ENCODE measurements around the gene SMYD4.

The SMYD4 gene

DNA sequence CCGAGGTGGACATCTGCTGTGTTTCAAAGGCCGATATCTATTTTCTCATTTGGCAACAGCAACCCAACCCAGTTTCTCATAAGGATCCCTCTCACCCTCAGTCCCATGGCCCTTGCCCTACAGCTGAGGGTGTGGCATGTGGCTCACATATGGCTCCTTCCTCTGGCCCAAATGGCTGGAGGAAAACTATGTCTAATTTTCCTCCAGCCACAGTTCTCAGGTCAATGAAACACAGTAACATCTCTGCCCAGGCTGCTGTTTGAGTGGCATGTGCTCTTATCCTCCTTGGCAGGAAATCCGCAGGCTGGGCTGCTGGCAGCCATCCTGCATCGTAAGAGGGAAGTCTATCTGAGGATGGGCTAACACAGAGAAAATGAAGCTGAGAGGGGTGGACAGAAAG, 43.8 kb downstream of the SMYD4 start:
- H3K36me3 ChIP-seq (ENCODE audit: control insufficient read depth, low read length) = peaks cover 60% of the 10 kb centered on the region
- no peaks in the 10 kb centered on the region for H3K9me2 ChIP-seq (replicated peaks; ENCODE audit: control insufficient read depth, low read length)
- peaks cover 36% of the 10 kb centered on the region for H3K4me1 ChIP-seq (ENCODE audit: control insufficient read depth, low read length)
- peaks cover 20% of the 10 kb centered on the region for H3F3A ChIP-seq (ENCODE audit: control insufficient read depth, insufficient read depth)
- no peak overlapping the region for H3K27ac ChIP-seq (ENCODE audit: low read depth, low read length)
- no peak for TF ChIP-seq EZH2phosphoT487 (IDR thresholded peaks at IDR 0.05; ENCODE audit: borderline replicate concordance, low read length)
- TF ChIP-seq, protein P1, sequence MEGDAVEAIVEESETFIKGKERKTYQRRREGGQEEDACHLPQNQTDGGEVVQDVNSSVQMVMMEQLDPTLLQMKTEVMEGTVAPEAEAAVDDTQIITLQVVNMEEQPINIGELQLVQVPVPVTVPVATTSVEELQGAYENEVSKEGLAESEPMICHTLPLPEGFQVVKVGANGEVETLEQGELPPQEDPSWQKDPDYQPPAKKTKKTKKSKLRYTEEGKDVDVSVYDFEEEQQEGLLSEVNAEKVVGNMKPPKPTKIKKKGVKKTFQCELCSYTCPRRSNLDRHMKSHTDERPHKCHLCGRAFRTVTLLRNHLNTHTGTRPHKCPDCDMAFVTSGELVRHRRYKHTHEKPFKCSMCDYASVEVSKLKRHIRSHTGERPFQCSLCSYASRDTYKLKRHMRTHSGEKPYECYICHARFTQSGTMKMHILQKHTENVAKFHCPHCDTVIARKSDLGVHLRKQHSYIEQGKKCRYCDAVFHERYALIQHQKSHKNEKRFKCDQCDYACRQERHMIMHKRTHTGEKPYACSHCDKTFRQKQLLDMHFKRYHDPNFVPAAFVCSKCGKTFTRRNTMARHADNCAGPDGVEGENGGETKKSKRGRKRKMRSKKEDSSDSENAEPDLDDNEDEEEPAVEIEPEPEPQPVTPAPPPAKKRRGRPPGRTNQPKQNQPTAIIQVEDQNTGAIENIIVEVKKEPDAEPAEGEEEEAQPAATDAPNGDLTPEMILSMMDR (IDR thresholded peaks at IDR 0.05; ENCODE audit: low read depth, low read length, poor library complexity, severe bottlenecking) = no peak
- H4K20me1 ChIP-seq (ENCODE audit: control insufficient read depth, insufficient read depth, low read depth, low read length) = no peaks in the 10 kb centered on the region
- H3K79me2 ChIP-seq (ENCODE audit: control insufficient read depth, low read length) = peaks cover 25% of the 10 kb centered on the region
- H3K4me2 ChIP-seq (ENCODE audit: low read length) = no peak overlapping the region
- no peak overlapping the region for H3K4me3 ChIP-seq (ENCODE audit: low read length)
- H3K27me3 ChIP-seq (ENCODE audit: control insufficient read depth, low read length) = no peaks in the 10 kb centered on the region
- H3K9me3 ChIP-seq (ENCODE audit: control insufficient read depth, insufficient read depth, low read length) = no peaks in the 10 kb centered on the region

DNA sequence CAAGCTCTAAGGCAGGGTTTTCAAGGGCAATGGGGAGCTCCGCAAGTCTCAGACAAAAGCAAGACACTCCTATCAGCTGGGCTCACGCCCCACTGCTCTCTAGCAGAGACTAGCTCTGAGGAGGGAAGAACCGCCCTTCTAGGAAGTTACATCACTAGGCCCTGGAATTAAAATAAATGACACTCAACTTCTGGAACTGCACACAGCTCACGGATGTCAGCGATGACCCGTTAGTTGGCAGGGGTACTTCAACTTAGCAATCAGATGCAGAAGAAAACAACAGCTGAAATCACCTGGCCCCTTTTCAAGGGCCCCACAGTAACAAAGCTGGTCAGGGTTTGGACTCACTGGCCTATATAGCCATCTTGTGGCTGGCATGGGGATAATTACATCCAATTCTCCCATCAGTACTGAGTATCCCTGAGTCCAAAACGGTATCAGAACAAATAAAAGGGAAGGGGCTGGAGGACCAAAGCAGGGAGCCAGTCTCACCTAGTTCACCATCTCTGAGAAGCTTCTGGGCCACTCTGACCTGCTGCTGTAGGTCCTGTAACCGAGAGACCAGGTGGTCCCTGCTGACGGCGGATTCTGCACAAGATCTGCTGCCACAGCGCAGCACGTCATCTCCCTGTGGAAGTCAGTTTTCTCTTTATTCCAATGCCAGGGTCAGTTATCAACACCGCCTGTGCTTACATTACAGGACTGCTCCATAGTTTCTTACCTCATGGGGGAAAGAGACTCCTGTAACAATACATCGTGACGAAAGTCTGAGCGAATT, 45.7 kb downstream of the SMYD4 start:
- H3F3A ChIP-seq (ENCODE audit: control insufficient read depth, insufficient read depth) = peaks cover 16% of the 10 kb centered on the region
- H3K27ac ChIP-seq (ENCODE audit: low read depth, low read length) = peak overlapping the region; percentile 84
- no peaks in the 10 kb centered on the region for H4K20me1 ChIP-seq (ENCODE audit: control insufficient read depth, insufficient read depth, low read depth, low read length)
- H3K27me3 ChIP-seq (ENCODE audit: control insufficient read depth, low read length) = no peaks in the 10 kb centered on the region
- H3K79me2 ChIP-seq (ENCODE audit: control insufficient read depth, low read length) = peaks cover 11% of the 10 kb centered on the region
- peak overlapping the region; percentile 43 for H3K4me3 ChIP-seq (ENCODE audit: low read length)
- H3K9me2 ChIP-seq (replicated peaks; ENCODE audit: control insufficient read depth, low read length) = no peaks in the 10 kb centered on the region
- H3K4me1 ChIP-seq (ENCODE audit: control insufficient read depth, low read length) = peaks cover 46% of the 10 kb centered on the region
- H3K36me3 ChIP-seq (ENCODE audit: control insufficient read depth, low read length) = peaks cover 71% of the 10 kb centered on the region
- no peaks in the 10 kb centered on the region for H3K9me3 ChIP-seq (ENCODE audit: control insufficient read depth, insufficient read depth, low read length)
- peak overlapping the region; percentile 61 for H3K4me2 ChIP-seq (ENCODE audit: low read length)
- TF ChIP-seq EZH2phosphoT487 (IDR thresholded peaks at IDR 0.05; ENCODE audit: borderline replicate concordance, low read length) = no peak
- TF ChIP-seq, protein P1 (IDR thresholded peaks at IDR 0.05; ENCODE audit: low read depth, low read length, poor library complexity, severe bottlenecking) = peak; percentile 82

DNA sequence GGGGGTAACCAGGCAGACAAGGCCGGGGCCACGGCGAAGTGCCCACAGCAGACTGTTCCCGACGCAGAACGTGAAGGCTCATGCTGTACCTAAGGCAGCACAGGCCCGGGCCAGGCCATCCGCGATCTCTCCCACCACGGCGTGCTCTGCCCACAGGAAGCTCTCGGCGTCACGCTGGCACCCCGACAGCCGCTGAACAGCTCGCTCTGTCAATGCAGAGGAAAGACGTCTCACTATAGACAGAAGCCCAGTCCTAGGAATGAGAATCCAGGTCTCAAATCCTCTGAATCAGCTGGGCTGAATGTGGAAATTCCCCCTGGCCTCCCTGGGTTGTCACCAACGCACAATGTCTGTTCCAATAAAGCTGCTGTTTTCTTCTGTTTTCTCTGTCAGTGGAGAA, 46.4 kb downstream of the SMYD4 start:
- no peaks in the 10 kb centered on the region for H3K9me2 ChIP-seq (replicated peaks; ENCODE audit: control insufficient read depth, low read length)
- H3K36me3 ChIP-seq (ENCODE audit: control insufficient read depth, low read length) = peaks cover 72% of the 10 kb centered on the region
- H3K27me3 ChIP-seq (ENCODE audit: control insufficient read depth, low read length) = no peaks in the 10 kb centered on the region
- peaks cover 16% of the 10 kb centered on the region for H3F3A ChIP-seq (ENCODE audit: control insufficient read depth, insufficient read depth)
- H3K4me2 ChIP-seq (ENCODE audit: low read length) = peak overlapping the region; percentile 61
- TF ChIP-seq, protein P1 (IDR thresholded peaks at IDR 0.05; ENCODE audit: low read depth, low read length, poor library complexity, severe bottlenecking) = no peak
- TF ChIP-seq EZH2phosphoT487 (IDR thresholded peaks at IDR 0.05; ENCODE audit: borderline replicate concordance, low read length) = no peak
- H3K4me1 ChIP-seq (ENCODE audit: control insufficient read depth, low read length) = peaks cover 46% of the 10 kb centered on the region
- peak overlapping the region; percentile 84 for H3K27ac ChIP-seq (ENCODE audit: low read depth, low read length)
- H4K20me1 ChIP-seq (ENCODE audit: control insufficient read depth, insufficient read depth, low read depth, low read length) = no peaks in the 10 kb centered on the region
- H3K79me2 ChIP-seq (ENCODE audit: control insufficient read depth, low read length) = peaks cover 4% of the 10 kb centered on the region; the same call in 1 of the 2 replicates
- H3K9me3 ChIP-seq (ENCODE audit: control insufficient read depth, insufficient read depth, low read length) = no peaks in the 10 kb centered on the region
- peak overlapping the region; percentile 43 for H3K4me3 ChIP-seq (ENCODE audit: low read length)

All from DOHH2 (cell line).